Activated CD8-positive, alpha-beta T cell treated with anti-CD3 and anti-CD28 coated beads for 36 hours (primary cell): ENCODE measurements around the gene KCNIP2. TPM values are rescaled to one million over a fixed set of nuclear protein-coding genes. Genes with fewer than 3 reads are reported as not detected.

Experiments
- ATAC-seq: fragments of 200-7000 bp; cut with Tn5 transposase; one replicate; pipeline ENCODE4 v1.10.0; 2021; ENCODE audit warnings: mild to moderate bottlenecking, moderate library complexity
- CTCF ChIA-PET: fragments of 350-600 bp; sonication (Branson Sonifier 250); formaldehyde crosslinking; loops from one replicate; lab custom pipeline; 2021; ENCODE audit warnings: antibody characterized with exemption; lab: Charles Lee
- POLR2A ChIA-PET: fragments of 350-600 bp; sonication (Branson Sonifier 250); formaldehyde crosslinking; loops from one replicate; lab custom pipeline; 2021; ENCODE audit warnings: antibody characterized with exemption; lab: Charles Lee
- DNase-seq: peaks from one replicate; pipeline ENCODE4 v3.0.0-alpha.2; 2020
- H3K27ac Mint-ChIP-seq: one replicate; pipeline ENCODE4 v1.8.0; 2021; ENCODE audit warnings: mild to moderate bottlenecking, mixed read lengths
- H3K27me3 Mint-ChIP-seq: one replicate; pipeline ENCODE4 v1.8.0; 2021; ENCODE audit warnings: mixed read lengths
- H3K36me3 Mint-ChIP-seq: one replicate; pipeline ENCODE4 v1.8.0; 2021; ENCODE audit warnings: low read depth, mixed read lengths
- H3K4me1 Mint-ChIP-seq: one replicate; pipeline ENCODE4 v1.8.0; 2021; ENCODE audit warnings: low read depth, mixed read lengths
- H3K4me3 Mint-ChIP-seq: one replicate; pipeline ENCODE4 v1.8.0; 2021; ENCODE audit warnings: mild to moderate bottlenecking, moderate library complexity, mixed read lengths
- H3K9me3 Mint-ChIP-seq: one replicate; pipeline ENCODE4 v1.8.0; 2021; ENCODE audit warnings: mixed read lengths
- CTCF ChIP-seq: fragments of 200-600 bp; IDR thresholded peaks from one replicate; pipeline ENCODE4 v1.8.0; 2022; ENCODE audit warnings: antibody characterized with exemption, mild to moderate bottlenecking
- intact Hi-C: fragments of 100-400 bp; cut with micrococcal nuclease; formaldehyde crosslinking; loops from one replicate; pipeline ENCODE4 v1.10.0; 2022
- total RNA-seq, 2 experiments: library from RNA; stranded (reverse); gene quantifications; one replicate each; pipeline ENCODE4 v1.2.3, GENCODE V29; 2021

The KCNIP2 gene
- total RNA-seq, 2 experiments from 2014 or later = 2.4 to 3.1 TPM

- Mint-ChIP-seq H3K4me3 (no peak overlapping the region), H3K36me3 (peaks cover 2% of the 10 kb centered on the region), H3K27me3 (no peaks in the 10 kb centered on the region), H3K4me1 (peaks cover 23% of the 10 kb centered on the region), H3K27ac (no peak overlapping the region), H3K9me3 (no peaks in the 10 kb centered on the region)
- ATAC-seq (no peak), DNase-seq (no peak)
- POLR2A ChIA-PET = interaction anchor here (0.8 to 2.3 kb wide), 3 partner anchors 8 to 13 kb away, joined by 3 to 28 read pairs (median 3); partner anchors contain the start of gene OGA
- CTCF ChIA-PET = interaction anchor here (1.3 to 2.5 kb wide), 3 partner anchors 9 to 46 kb away, joined by 5 to 15 read pairs (median 6); no protein-coding TSS in a partner anchor
- intact Hi-C loops = no loop called here
- TF ChIP-seq CTCF = no peak
These were observed 16.7 kb downstream of the KCNIP2 start for GRCh38 chr10:101826852-101827434.

DNA sequence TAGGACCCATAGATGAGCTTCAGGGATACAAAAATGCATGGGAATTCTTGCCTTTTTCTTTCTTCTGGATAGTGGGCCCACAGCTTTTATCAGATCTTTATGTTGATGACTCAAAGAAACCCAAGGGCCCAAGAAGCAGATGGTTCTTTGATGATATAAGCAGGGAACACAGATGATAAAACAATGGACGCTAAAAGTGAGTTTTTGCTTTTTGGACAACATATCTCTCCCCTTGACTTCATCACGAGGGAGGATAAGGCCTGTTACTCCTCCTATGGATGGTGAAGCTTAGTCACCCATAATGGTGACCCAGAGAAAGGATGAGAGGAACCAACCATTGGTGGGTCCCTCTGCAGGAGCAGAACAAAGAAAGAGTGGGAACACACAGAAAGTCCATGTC lies 18.9 kb downstream of the KCNIP2 start:
- intact Hi-C loops = no loop called here
- CTCF ChIA-PET = interaction anchor here (0.7 kb wide), 1 partner anchor 15 kb away, joined by 3 read pairs; no protein-coding TSS in a partner anchor
- Mint-ChIP-seq H3K27ac (no peak overlapping the region), H3K4me3 (no peak overlapping the region), H3K27me3 (no peaks in the 10 kb centered on the region), H3K4me1 (peaks cover 10% of the 10 kb centered on the region), H3K9me3 (no peaks in the 10 kb centered on the region), H3K36me3 (peaks cover 2% of the 10 kb centered on the region)
- POLR2A ChIA-PET = no interaction called here
- DNase-seq = no peak
- ATAC-seq = no peak
- no peak for TF ChIP-seq CTCF

GRCh38 chr10:101818872-101819633 lies 24.5 kb downstream of the KCNIP2 start:
- ChIA-PET CTCF (interaction anchor here (0.7 to 9.7 kb wide), 7 partner anchors 12 to 191 kb away, joined by 3 to 125 read pairs (median 4); partner anchors contain the start of gene KCNIP2), POLR2A (interaction anchor here (0.8 to 6.6 kb wide), 18 partner anchors 9 to 342 kb away, joined by 3 to 53 read pairs (median 6); partner anchors contain the start of genes ARMH3, KCNIP2, NOLC1 and NPM3)
- ATAC-seq (peak; percentile 38), DNase-seq (no peak)
- Mint-ChIP-seq H3K36me3 (peaks cover 27% of the 10 kb centered on the region), H3K4me3 (peak overlapping the region; percentile 88), H3K9me3 (no peaks in the 10 kb centered on the region), H3K27me3 (no peaks in the 10 kb centered on the region), H3K27ac (peak overlapping the region; percentile 96), H3K4me1 (peaks cover 26% of the 10 kb centered on the region)
- no peak for TF ChIP-seq CTCF
- intact Hi-C loops = loop anchor here (5.0 kb wide), 1 partner anchor 37 kb away; the partner anchor contains the start of gene NPM3

GRCh38 chr10:101818119-101818871 lies 25.3 kb downstream of the KCNIP2 start, which contains the start of gene OGA:
Gene OGA (minus strand): TSS chr10:101818444. CDS start chr10:101818022, 422 bp downstream.
- Mint-ChIP-seq H3K4me3 (peak within 1 kb of the TSS; percentile 88), H3K4me1 (peaks cover 34% of the 10 kb centered on the region), H3K27ac (peak within 1 kb of the TSS; percentile 96), H3K27me3 (no peaks in the 10 kb centered on the region), H3K9me3 (no peaks in the 10 kb centered on the region), H3K36me3 (peaks cover 34% of the 10 kb centered on the region)
- CTCF ChIA-PET = interaction anchor here (1.1 to 9.7 kb wide), 5 partner anchors 13 to 192 kb away, joined by 3 to 125 read pairs (median 4); partner anchors contain the start of gene KCNIP2
- DNase-seq (peak; percentile 99), ATAC-seq (peak; percentile 90)
- intact Hi-C loops = loop anchor here (5.0 kb wide), 1 partner anchor 36 kb away; the partner anchor contains the start of gene NPM3
- no peak for TF ChIP-seq CTCF
- POLR2A ChIA-PET = interaction anchor here (0.7 to 6.6 kb wide), 21 partner anchors 9 to 342 kb away, joined by 3 to 53 read pairs (median 5); partner anchors contain the start of genes ARMH3, KCNIP2, NOLC1 and NPM3
